ENCODE measurements around the gene CMSS1. TPM values are rescaled to one million over a fixed set of nuclear protein-coding genes. Genes with fewer than 3 reads are reported as not detected.

Gene CMSS1
- total and polyA plus RNA-seq, 2 of the 13 experiments (the other 11 are each of a cell fraction or from before 2014, with no cell fraction given): 6.4 to 48.7 TPM

- peak; percentile 86 for TF ChIP-seq ZNF142 (CRISPR knock-in tag; IDR thresholded peaks at IDR 0.05)
- TF ChIP-seq HBP1 (CRISPR knock-in tag; IDR thresholded peaks at IDR 0.05; ENCODE audit: low read depth): peak; percentile 70; the same call in 1 of the 2 replicates
- peak; percentile 73; the same call in 1 of the 2 replicates for TF ChIP-seq THAP11 (CRISPR knock-in tag; IDR thresholded peaks at IDR 0.05)
- peak; percentile 95 for TF ChIP-seq POLR2G (IDR thresholded peaks at IDR 0.05; ENCODE audit: low read depth, low read length)
- TF ChIP-seq BRCA1 (CRISPR knock-in tag; IDR thresholded peaks at IDR 0.05): 0 out of 2 replicates have a peak, but pooled peaks have one; percentile 31
- peak; percentile 76; the same call in 1 of the 2 replicates for TF ChIP-seq ZNF224 (CRISPR knock-in tag; IDR thresholded peaks at IDR 0.05)
- TF ChIP-seq, protein P1, sequence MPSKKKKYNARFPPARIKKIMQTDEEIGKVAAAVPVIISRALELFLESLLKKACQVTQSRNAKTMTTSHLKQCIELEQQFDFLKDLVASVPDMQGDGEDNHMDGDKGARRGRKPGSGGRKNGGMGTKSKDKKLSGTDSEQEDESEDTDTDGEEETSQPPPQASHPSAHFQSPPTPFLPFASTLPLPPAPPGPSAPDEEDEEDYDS (CRISPR knock-in tag; IDR thresholded peaks at IDR 0.05): peak; percentile 97
- no peak for TF ChIP-seq ZFP36L2 (CRISPR knock-in tag; IDR thresholded peaks at IDR 0.05)
- no peak for TF ChIP-seq ZNF576 (CRISPR knock-in tag; IDR thresholded peaks at IDR 0.05)
- TF ChIP-seq REPIN1 (CRISPR knock-in tag; IDR thresholded peaks at IDR 0.05; ENCODE audit: borderline replicate concordance, low read depth): peak; percentile 81; the same call in 1 of the 2 replicates
- TF ChIP-seq NFRKB (IDR thresholded peaks at IDR 0.05): no peak
- peak; percentile 97 for TF ChIP-seq ZNF547 (CRISPR knock-in tag; IDR thresholded peaks at IDR 0.05)
- TF ChIP-seq TARDBP (CRISPR knock-in tag; IDR thresholded peaks at IDR 0.05): no peak
- TF ChIP-seq ZSCAN31 (CRISPR knock-in tag; IDR thresholded peaks at IDR 0.05; ENCODE audit: low read depth): peak; percentile 88
- TF ChIP-seq ZNF296 (CRISPR knock-in tag; conservative IDR thresholded peaks at IDR 0.05): no peak
- 0 out of 2 replicates have a peak, but pooled peaks have one; percentile 23 for TF ChIP-seq ZNF839 (CRISPR knock-in tag; IDR thresholded peaks at IDR 0.05; ENCODE audit: borderline replicate concordance)
- TF ChIP-seq, protein P2, sequence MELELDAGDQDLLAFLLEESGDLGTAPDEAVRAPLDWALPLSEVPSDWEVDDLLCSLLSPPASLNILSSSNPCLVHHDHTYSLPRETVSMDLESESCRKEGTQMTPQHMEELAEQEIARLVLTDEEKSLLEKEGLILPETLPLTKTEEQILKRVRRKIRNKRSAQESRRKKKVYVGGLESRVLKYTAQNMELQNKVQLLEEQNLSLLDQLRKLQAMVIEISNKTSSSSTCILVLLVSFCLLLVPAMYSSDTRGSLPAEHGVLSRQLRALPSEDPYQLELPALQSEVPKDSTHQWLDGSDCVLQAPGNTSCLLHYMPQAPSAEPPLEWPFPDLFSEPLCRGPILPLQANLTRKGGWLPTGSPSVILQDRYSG (CRISPR knock-in tag; IDR thresholded peaks at IDR 0.05): no peak; the same call in 1 of the 2 replicates
- TF ChIP-seq ZBTB38 (CRISPR knock-in tag; IDR thresholded peaks at IDR 0.05): peak; percentile 89
- peak; percentile 85; the same call in 1 of the 2 replicates for TF ChIP-seq ZNF570 (CRISPR knock-in tag; IDR thresholded peaks at IDR 0.05; ENCODE audit: borderline replicate concordance)
- TF ChIP-seq HHEX (CRISPR knock-in tag; IDR thresholded peaks at IDR 0.05): no peak
- TF ChIP-seq ZNF430 (CRISPR knock-in tag; IDR thresholded peaks at IDR 0.05): peak; percentile 68; the same call in 1 of the 2 replicates
Observed at GRCh38 chr3:99875929-99876841, 58.5 kb downstream of the CMSS1 start (continued).

Data from HepG2 (cell line).